AG10803 (cell line): Measurements from ENCODE around the gene MSI1.

ENCODE experiments used
- DNase-seq: peaks from one replicate; pipeline ENCODE4 v3.0.0; 2010; ENCODE audit warnings: low read depth
- H3K4me3 ChIP-seq: 2 replicates; pipeline ENCODE4 v1.5.1; 2011; ENCODE audit warnings: mild to moderate bottlenecking, low read length, control low read depth
- CTCF ChIP-seq: conservative IDR thresholded peaks from 2 replicates; pipeline ENCODE4 v1.5.1; 2011; ENCODE audit warnings: mild to moderate bottlenecking, low read length, control low read depth, inconsistent platforms

The MSI1 gene

GRCh38 chr12:120292661-120293531 lies 76.1 kb downstream of the MSI1 start, which contains the start of gene RNU4-1:
TSS of gene RNU4-1 (minus strand) at chr12:120293237.
- peak; percentile 84 for DNase-seq
- H3K4me3 ChIP-seq = peak within 1 kb of the TSS; percentile 69
- TF ChIP-seq CTCF = no peak

GRCh38 chr12:120292411-120292660 lies 76.6 kb downstream of the MSI1 start:
- DNase-seq = no peak

More at GRCh38 chr12:120292411-120292660, 76.6 kb downstream of the MSI1 start:
- peak overlapping the region; percentile 69 for H3K4me3 ChIP-seq
- no peak for TF ChIP-seq CTCF
